ENCODE measurements around the gene FERMT2.

Gene FERMT2

GRCh38 chr14:52910572-52910971 is 40.3 kb downstream of the FERMT2 start:
- no peak for TF ChIP-seq CTCF (conservative IDR thresholded peaks at IDR 0.05; ENCODE audit: low read length)
- TF ChIP-seq EZH2phosphoT487 (IDR thresholded peaks at IDR 0.05; ENCODE audit: borderline replicate concordance): no peak
- H3K4me3 ChIP-seq (ENCODE audit: low read length, poor library complexity, severe bottlenecking): no peak overlapping the region
- no peaks in the 10 kb centered on the region; the same call in 1 of the 2 replicates for H3K36me3 ChIP-seq (ENCODE audit: insufficient read depth, low read length)
- H3K4me2 ChIP-seq (ENCODE audit: low read depth, low read length, poor library complexity, severe bottlenecking): no peak overlapping the region
- H3K4me1 ChIP-seq (ENCODE audit: insufficient read depth, low read length, poor library complexity, severe bottlenecking): peaks cover 11% of the 10 kb centered on the region
- H3K9me2 ChIP-seq (replicated peaks; ENCODE audit: low read depth, low read length): no peaks in the 10 kb centered on the region
- H3K27me3 ChIP-seq (ENCODE audit: insufficient read depth, low read length, poor library complexity, severe bottlenecking): no peaks in the 10 kb centered on the region
- no peaks in the 10 kb centered on the region for H3K79me2 ChIP-seq (ENCODE audit: insufficient read depth, low read length)
- no peaks in the 10 kb centered on the region for H3F3A ChIP-seq (ENCODE audit: low read depth)
- H3K9ac ChIP-seq (ENCODE audit: low read depth, low read length, poor library complexity, severe bottlenecking): no peak overlapping the region
- H2AFZ ChIP-seq (ENCODE audit: low read length): no peak overlapping the region
- H4K20me1 ChIP-seq (ENCODE audit: insufficient read depth, low read length, poor library complexity, severe bottlenecking): no peaks in the 10 kb centered on the region
- H3K9me3 ChIP-seq (ENCODE audit: insufficient read depth, low read depth, low read length): no peaks in the 10 kb centered on the region

GRCh38 chr14:52907949-52908348 is 42.9 kb downstream of the FERMT2 start:
- Histone ChIP-seq H3K4me2 (ENCODE audit: low read depth, low read length, poor library complexity, severe bottlenecking) (no peak overlapping the region), H3K36me3 (ENCODE audit: insufficient read depth, low read length) (no peaks in the 10 kb centered on the region; the same call in 1 of the 2 replicates), H4K20me1 (ENCODE audit: insufficient read depth, low read length, poor library complexity, severe bottlenecking) (no peaks in the 10 kb centered on the region), H3K79me2 (ENCODE audit: insufficient read depth, low read length) (no peaks in the 10 kb centered on the region), H3K4me1 (ENCODE audit: insufficient read depth, low read length, poor library complexity, severe bottlenecking) (peaks cover 11% of the 10 kb centered on the region), H2AFZ (ENCODE audit: low read length) (no peak overlapping the region), H3F3A (ENCODE audit: low read depth) (no peaks in the 10 kb centered on the region), H3K27me3 (ENCODE audit: insufficient read depth, low read length, poor library complexity, severe bottlenecking) (no peaks in the 10 kb centered on the region), H3K9me2 (replicated peaks; ENCODE audit: low read depth, low read length) (no peaks in the 10 kb centered on the region), H3K9ac (ENCODE audit: low read depth, low read length, poor library complexity, severe bottlenecking) (no peak overlapping the region), H3K9me3 (ENCODE audit: insufficient read depth, low read depth, low read length) (no peaks in the 10 kb centered on the region), H3K4me3 (ENCODE audit: low read length, poor library complexity, severe bottlenecking) (no peak overlapping the region)
- no peak for TF ChIP-seq EZH2phosphoT487 (IDR thresholded peaks at IDR 0.05; ENCODE audit: borderline replicate concordance)
- no peak for TF ChIP-seq CTCF (conservative IDR thresholded peaks at IDR 0.05; ENCODE audit: low read length)

- Histone ChIP-seq H4K20me1 (ENCODE audit: insufficient read depth, low read length, poor library complexity, severe bottlenecking) (no peaks in the 10 kb centered on the region), H3K36me3 (ENCODE audit: insufficient read depth, low read length) (no peaks in the 10 kb centered on the region; the same call in 1 of the 2 replicates), H3K79me2 (ENCODE audit: insufficient read depth, low read length) (no peaks in the 10 kb centered on the region), H3K4me1 (ENCODE audit: insufficient read depth, low read length, poor library complexity, severe bottlenecking) (peaks cover 4% of the 10 kb centered on the region), H3K9me2 (replicated peaks; ENCODE audit: low read depth, low read length) (no peaks in the 10 kb centered on the region), H3K9me3 (ENCODE audit: insufficient read depth, low read depth, low read length) (no peaks in the 10 kb centered on the region), H3K4me3 (ENCODE audit: low read length, poor library complexity, severe bottlenecking) (no peak overlapping the region), H3K27me3 (ENCODE audit: insufficient read depth, low read length, poor library complexity, severe bottlenecking) (no peaks in the 10 kb centered on the region), H2AFZ (ENCODE audit: low read length) (no peak overlapping the region), H3K9ac (ENCODE audit: low read depth, low read length, poor library complexity, severe bottlenecking) (no peak overlapping the region), H3K4me2 (ENCODE audit: low read depth, low read length, poor library complexity, severe bottlenecking) (no peak overlapping the region), H3F3A (ENCODE audit: low read depth) (no peaks in the 10 kb centered on the region)
- no peak for TF ChIP-seq CTCF (conservative IDR thresholded peaks at IDR 0.05; ENCODE audit: low read length)
- TF ChIP-seq EZH2phosphoT487 (IDR thresholded peaks at IDR 0.05; ENCODE audit: borderline replicate concordance): no peak
Observed at GRCh38 chr14:52906141-52906601, 44.7 kb downstream of the FERMT2 start.
